ENCODE data around the gene CEP57. TPM values are rescaled to one million over a fixed set of nuclear protein-coding genes. Genes with fewer than 3 reads are reported as not detected.

CEP57 gene
- total RNA-seq, 3 donors from 2014 or later = 48.6 to 66.9 (median 52.1) TPM

DNA sequence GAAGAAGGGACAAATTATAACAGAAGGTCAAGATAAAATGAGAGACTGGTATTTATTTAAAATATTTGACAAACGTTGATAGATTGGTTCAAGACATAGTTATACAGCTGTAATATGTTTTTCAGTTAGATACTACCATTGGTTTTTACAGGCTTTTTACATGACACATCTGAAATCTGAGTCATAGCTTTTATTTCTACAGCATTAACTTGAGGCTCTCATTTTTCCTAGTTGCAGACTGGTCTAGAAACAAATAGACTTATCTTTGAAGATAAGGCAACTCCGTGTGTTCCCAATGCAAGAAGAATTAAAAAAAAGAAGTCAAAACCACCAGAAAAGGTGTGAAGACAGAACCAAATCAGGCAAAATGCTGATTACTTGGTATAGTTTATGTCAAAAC, 31.3 kb downstream of the CEP57 start:
- Histone ChIP-seq H3K27ac (no peak overlapping the region), H3K36me3 (no peaks in the 10 kb centered on the region)
- intact Hi-C loops (cut with DNase I; ENCODE audit: low total_unique reads) = no loop called here

GRCh38 chr11:95827696-95828095, 37.4 kb downstream of the CEP57 start:
- intact Hi-C loops (cut with DNase I; ENCODE audit: low total_unique reads) = no loop called here
- no peaks in the 10 kb centered on the region for H3K9me3 ChIP-seq

More for the DNA sequence above, 31.3 kb downstream of the CEP57 start:
- no peaks in the 10 kb centered on the region for H3K27me3 ChIP-seq
- H3K9me3 ChIP-seq = no peaks in the 10 kb centered on the region
- no peak overlapping the region for H3K4me3 ChIP-seq
- H3K4me1 ChIP-seq = no peaks in the 10 kb centered on the region
- no peak for TF ChIP-seq CTCF (IDR thresholded peaks at IDR 0.05)
- TF ChIP-seq POLR2AphosphoS5 (IDR thresholded peaks at IDR 0.05) = no peak
- no peak for DNase-seq (ENCODE audit: low spot score in 2 of 2)

GRCh38 chr11:95829580-95830259, 39.4 kb downstream of the CEP57 start:
- H3K4me3 ChIP-seq = no peak overlapping the region
- TF ChIP-seq POLR2AphosphoS5 (IDR thresholded peaks at IDR 0.05) (no peak), CTCF (IDR thresholded peaks at IDR 0.05) (no peak), POLR2A (IDR thresholded peaks at IDR 0.05) (no peak)
- H3K4me1 ChIP-seq = no peaks in the 10 kb centered on the region
- H3K27ac ChIP-seq = no peak overlapping the region
- H3K27me3 ChIP-seq = no peaks in the 10 kb centered on the region
- intact Hi-C loops (cut with DNase I; ENCODE audit: low total_unique reads) = no loop called here
- no peak for DNase-seq (ENCODE audit: low spot score in 2 of 2)
- H3K9me3 ChIP-seq = no peaks in the 10 kb centered on the region
- H3K36me3 ChIP-seq = peaks cover 4% of the 10 kb centered on the region

More at GRCh38 chr11:95827696-95828095, 37.4 kb downstream of the CEP57 start:
- no peak for TF ChIP-seq POLR2AphosphoS5 (IDR thresholded peaks at IDR 0.05)
- no peak for TF ChIP-seq POLR2A (IDR thresholded peaks at IDR 0.05)
- TF ChIP-seq CTCF (IDR thresholded peaks at IDR 0.05) = no peak
- DNase-seq (ENCODE audit: low spot score in 2 of 2) = no peak
- H3K4me1 ChIP-seq = no peaks in the 10 kb centered on the region
- H3K27ac ChIP-seq = no peak overlapping the region
- H3K27me3 ChIP-seq = no peaks in the 10 kb centered on the region
- H3K4me3 ChIP-seq = no peak overlapping the region
- peaks cover 4% of the 10 kb centered on the region for H3K36me3 ChIP-seq

DNA sequence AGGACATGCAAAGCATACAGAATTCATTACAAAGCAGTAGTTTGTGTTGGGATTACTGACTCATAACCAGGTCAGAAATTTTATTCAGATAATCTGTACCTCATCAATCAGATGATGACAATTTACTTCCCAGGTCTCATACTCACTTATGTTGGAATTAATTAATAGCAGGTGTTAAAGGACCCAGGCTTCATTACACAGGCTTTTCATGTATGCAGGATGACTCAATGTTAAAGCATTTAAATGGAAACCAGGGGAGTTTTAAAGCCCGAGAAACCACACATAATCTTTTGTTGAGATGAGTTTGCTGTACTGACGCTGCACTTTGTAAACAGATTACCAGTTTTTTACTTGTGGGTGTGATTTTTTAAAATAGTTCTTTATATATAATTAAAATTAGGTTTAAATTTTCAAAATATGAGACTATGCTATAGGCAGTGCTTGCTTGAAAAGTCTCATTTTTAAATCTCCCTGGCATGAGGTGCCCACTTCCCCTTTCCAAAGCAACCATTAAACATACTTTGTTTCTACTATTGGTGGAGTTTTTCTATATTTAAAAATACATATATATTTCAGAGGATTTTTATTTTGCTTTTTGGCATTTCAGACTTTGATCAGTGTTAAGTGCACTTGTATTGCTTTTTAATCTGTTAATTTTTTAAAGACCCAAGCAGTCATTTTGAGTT, 41.0 kb downstream of the CEP57 start:
- no peak for DNase-seq (ENCODE audit: low spot score in 2 of 2)
- peaks cover 4% of the 10 kb centered on the region for H3K36me3 ChIP-seq
- peaks cover 0 to 8% of the 10 kb centered on the region in 2 donors for H3K4me1 ChIP-seq
- TF ChIP-seq POLR2A (IDR thresholded peaks at IDR 0.05) (no peak), CTCF (IDR thresholded peaks at IDR 0.05) (no peak), POLR2AphosphoS5 (IDR thresholded peaks at IDR 0.05) (no peak)
- no peak overlapping the region for H3K4me3 ChIP-seq
- no peaks in the 10 kb centered on the region for H3K9me3 ChIP-seq
- no peaks in the 10 kb centered on the region for H3K27me3 ChIP-seq
- no peak overlapping the region for H3K27ac ChIP-seq
- intact Hi-C loops (cut with DNase I; ENCODE audit: low total_unique reads) = no loop called here

GRCh38 chr11:95832763-95833162, 42.5 kb downstream of the CEP57 start:
- intact Hi-C loops (cut with DNase I; ENCODE audit: low total_unique reads) = no loop called here
- TF ChIP-seq CTCF (IDR thresholded peaks at IDR 0.05) = no peak
- no peak overlapping the region for H3K27ac ChIP-seq
- peaks cover 4% of the 10 kb centered on the region for H3K36me3 ChIP-seq
- peaks cover 0 to 8% of the 10 kb centered on the region in 2 donors for H3K4me1 ChIP-seq
- H3K4me3 ChIP-seq = no peak overlapping the region
- no peaks in the 10 kb centered on the region for H3K9me3 ChIP-seq
- no peaks in the 10 kb centered on the region for H3K27me3 ChIP-seq
- DNase-seq (ENCODE audit: low spot score in 2 of 2) = no peak

All from breast epithelium (tissue), 4 donors.